Neural cell (in vitro differentiated cells): ENCODE data around the gene AKAP6.

Experiments
- EP300 ChIP-seq: fragments of 450-650 bp; conservative IDR thresholded peaks from 2 replicates; pipeline ENCODE4 v1.6.1; 2014; ENCODE audit warnings: antibody characterized with exemption, mild to moderate bottlenecking, moderate library complexity; ENCODE audit not compliant: poor library complexity, severe bottlenecking
- POLR2AphosphoS5 ChIP-seq: IDR thresholded peaks from 2 replicates; pipeline ENCODE4 v1.6.1; 2012
- TAF1 ChIP-seq: IDR thresholded peaks from 2 replicates; pipeline ENCODE4 v1.6.1; 2012; ENCODE audit warnings: low read depth
- TF ChIP-seq, protein P1 (sequence below): fragments of 450-650 bp; IDR thresholded peaks from 2 replicates; pipeline ENCODE4 v1.5.1; 2014; ENCODE audit warnings: antibody characterized with exemption, mild to moderate bottlenecking, moderate library complexity; ENCODE audit not compliant: poor library complexity, severe bottlenecking

DNA sequence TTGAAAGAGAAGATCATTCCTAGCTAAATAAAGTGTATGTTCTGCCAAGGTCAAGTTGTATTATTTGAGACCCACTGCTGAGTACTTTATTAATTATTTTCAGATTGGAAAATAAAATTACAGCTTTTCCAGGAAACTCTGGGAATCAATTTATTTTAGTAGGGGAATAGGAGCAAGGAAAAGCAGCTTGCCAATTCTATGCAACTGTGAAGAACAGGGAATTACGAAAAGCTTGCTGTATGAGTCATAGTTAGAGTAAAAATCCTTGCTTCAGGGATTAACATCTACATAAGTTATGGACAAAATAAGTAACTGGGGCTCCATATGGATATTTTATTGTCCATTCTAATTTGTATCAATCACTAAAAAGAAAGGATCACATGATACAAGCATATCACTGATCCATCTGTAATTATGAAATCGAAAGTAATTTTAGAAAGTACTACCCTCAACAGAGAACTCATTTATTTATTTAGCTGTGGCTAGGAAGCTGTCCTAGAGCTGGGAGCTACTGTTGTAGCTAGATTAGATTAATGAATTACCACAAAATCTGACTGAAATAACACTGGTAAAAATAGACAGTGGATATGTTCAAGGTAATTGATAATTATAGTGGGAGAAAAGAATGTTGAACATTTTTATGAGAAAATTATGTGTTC, 306.1 kb downstream of the AKAP6 start:
- TF ChIP-seq, protein P1, sequence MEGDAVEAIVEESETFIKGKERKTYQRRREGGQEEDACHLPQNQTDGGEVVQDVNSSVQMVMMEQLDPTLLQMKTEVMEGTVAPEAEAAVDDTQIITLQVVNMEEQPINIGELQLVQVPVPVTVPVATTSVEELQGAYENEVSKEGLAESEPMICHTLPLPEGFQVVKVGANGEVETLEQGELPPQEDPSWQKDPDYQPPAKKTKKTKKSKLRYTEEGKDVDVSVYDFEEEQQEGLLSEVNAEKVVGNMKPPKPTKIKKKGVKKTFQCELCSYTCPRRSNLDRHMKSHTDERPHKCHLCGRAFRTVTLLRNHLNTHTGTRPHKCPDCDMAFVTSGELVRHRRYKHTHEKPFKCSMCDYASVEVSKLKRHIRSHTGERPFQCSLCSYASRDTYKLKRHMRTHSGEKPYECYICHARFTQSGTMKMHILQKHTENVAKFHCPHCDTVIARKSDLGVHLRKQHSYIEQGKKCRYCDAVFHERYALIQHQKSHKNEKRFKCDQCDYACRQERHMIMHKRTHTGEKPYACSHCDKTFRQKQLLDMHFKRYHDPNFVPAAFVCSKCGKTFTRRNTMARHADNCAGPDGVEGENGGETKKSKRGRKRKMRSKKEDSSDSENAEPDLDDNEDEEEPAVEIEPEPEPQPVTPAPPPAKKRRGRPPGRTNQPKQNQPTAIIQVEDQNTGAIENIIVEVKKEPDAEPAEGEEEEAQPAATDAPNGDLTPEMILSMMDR, result no peak
- no peak for TF ChIP-seq EP300
- TF ChIP-seq TAF1, result no peak
- TF ChIP-seq POLR2AphosphoS5, result no peak
